Measurements from ENCODE around the gene SPATA16.
"Not testable (repeated sequence)": the region's sequence is repeated elsewhere in the genome, so short reads cannot be mapped to it uniquely, and the experiment has no call there.

Gene SPATA16

GRCh38 chr3:173055228-173055933 is 85.7 kb downstream of the SPATA16 start:
- DNase-seq, result no peak

- DNase-seq, result no peak
Measured at GRCh38 chr3:173049360-173049759, 91.7 kb downstream of the SPATA16 start.

- no peak for DNase-seq
Measured at GRCh38 chr3:173045770-173046382, 95.2 kb downstream of the SPATA16 start.

- DNase-seq, result no peak
Measured at GRCh38 chr3:173044998-173045397, 96.0 kb downstream of the SPATA16 start.

GRCh38 chr3:173043757-173044156 is 97.3 kb downstream of the SPATA16 start:
- DNase-seq, result no peak

- no peak for DNase-seq
Measured at GRCh38 chr3:173038484-173038871, 102.6 kb downstream of the SPATA16 start.

GRCh38 chr3:173037840-173038483 is 103.1 kb downstream of the SPATA16 start:
- DNase-seq, result no peak

- no peak for DNase-seq
Measured at GRCh38 chr3:173030273-173030672, 110.8 kb downstream of the SPATA16 start.

- no peak for DNase-seq
Measured at GRCh38 chr3:173028351-173028750, 112.7 kb downstream of the SPATA16 start.

GRCh38 chr3:173027429-173027828 is 113.6 kb downstream of the SPATA16 start:
- DNase-seq, result no peak

GRCh38 chr3:173025941-173026340 is 115.1 kb downstream of the SPATA16 start:
- no peak for DNase-seq

- no peak for DNase-seq
Measured at GRCh38 chr3:173021547-173022185, 119.4 kb downstream of the SPATA16 start.

- DNase-seq, result not testable (repeated sequence)
Measured at GRCh38 chr3:173020128-173020527, 120.9 kb downstream of the SPATA16 start.

- no peak for DNase-seq
Measured at GRCh38 chr3:173019378-173019777, 121.7 kb downstream of the SPATA16 start.

- no peak for DNase-seq
Measured at GRCh38 chr3:173018758-173019157, 122.3 kb downstream of the SPATA16 start.

GRCh38 chr3:173013219-173013832 is 127.7 kb downstream of the SPATA16 start:
- DNase-seq, result no peak

GRCh38 chr3:173009410-173009809 is 131.6 kb downstream of the SPATA16 start:
- no peak for DNase-seq

- DNase-seq, result no peak
Measured at GRCh38 chr3:173008978-173009377, 132.1 kb downstream of the SPATA16 start.

GRCh38 chr3:173007079-173007723 is 133.8 kb downstream of the SPATA16 start:
- DNase-seq, result no peak

- DNase-seq, result no peak
Measured at GRCh38 chr3:173006006-173006405, 135.0 kb downstream of the SPATA16 start.

- no peak for DNase-seq
Measured at GRCh38 chr3:173004681-173005080, 136.4 kb downstream of the SPATA16 start.

- DNase-seq, result no peak
Measured at GRCh38 chr3:173003956-173004355, 137.1 kb downstream of the SPATA16 start.

- DNase-seq, result no peak
Measured at GRCh38 chr3:173003471-173003870, 137.6 kb downstream of the SPATA16 start.
